Calu3 (cell line): Measurements from ENCODE around the gene NEURL1. TPM values are rescaled to one million over a fixed set of nuclear protein-coding genes. Genes with fewer than 3 reads are reported as not detected.

Experiments
- BruUV-seq: library from RNA; stranded (reverse); fragments of 400-500 nt; replicated peaks from 2 replicates; lab custom pipeline; 2021; lab: Mats Ljungman, UMichigan
- CTCF ChIA-PET: fragments of 300-600 bp; sonication (Branson Sonifier 250); formaldehyde crosslinking; loops from one replicate; lab custom pipeline; 2022; ENCODE audit warnings: antibody characterized with exemption; lab: Charles Lee
- DNase-seq: peaks from one replicate; pipeline ENCODE4 v3.0.0; 2022
- H3K27ac Mint-ChIP-seq: one replicate; pipeline ENCODE4 v1.8.0; 2022; ENCODE audit warnings: mixed read lengths; ENCODE audit not compliant: unreplicated experiment
- H3K27me3 Mint-ChIP-seq: one replicate; pipeline ENCODE4 v1.8.0; 2022; ENCODE audit warnings: mixed read lengths; ENCODE audit not compliant: unreplicated experiment
- H3K36me3 Mint-ChIP-seq: one replicate; pipeline ENCODE4 v1.8.0; 2022; ENCODE audit warnings: mild to moderate bottlenecking, moderate library complexity, mixed read lengths; ENCODE audit not compliant: insufficient read depth, unreplicated experiment
- H3K4me1 Mint-ChIP-seq: one replicate; pipeline ENCODE4 v1.8.0; 2022; ENCODE audit warnings: mild to moderate bottlenecking, low read depth, mixed read lengths; ENCODE audit not compliant: unreplicated experiment
- H3K4me3 Mint-ChIP-seq: one replicate; pipeline ENCODE4 v1.8.0; 2022; ENCODE audit warnings: mild to moderate bottlenecking, low read depth, moderate library complexity, mixed read lengths; ENCODE audit not compliant: unreplicated experiment
- H3K9me3 Mint-ChIP-seq: one replicate; pipeline ENCODE4 v1.8.0; 2022; ENCODE audit warnings: low read depth, mixed read lengths; ENCODE audit not compliant: unreplicated experiment
- intact Hi-C: fragments of 100-400 bp; cut with micrococcal nuclease; formaldehyde crosslinking; loops from one replicate; pipeline ENCODE4 v1.10.0; 2022; ENCODE audit not compliant: unreplicated experiment
- total RNA-seq: library from RNA; stranded (reverse); gene quantifications from 2 replicates; pipeline ENCODE4 v1.2.3, GENCODE V29; 2022
- TF ChIP-seq, protein P1 (sequence below): fragments of 200-600 bp; IDR thresholded peaks from one replicate; pipeline ENCODE4 v1.8.0; 2022; ENCODE audit warnings: antibody characterized with exemption; ENCODE audit not compliant: unreplicated experiment

NEURL1 gene
- total RNA-seq, 1 experiment from 2014 or later, result not detected

- no peak for DNase-seq
- H3K9me3 Mint-ChIP-seq, result no peaks in the 10 kb centered on the region
- TF ChIP-seq, protein P1, sequence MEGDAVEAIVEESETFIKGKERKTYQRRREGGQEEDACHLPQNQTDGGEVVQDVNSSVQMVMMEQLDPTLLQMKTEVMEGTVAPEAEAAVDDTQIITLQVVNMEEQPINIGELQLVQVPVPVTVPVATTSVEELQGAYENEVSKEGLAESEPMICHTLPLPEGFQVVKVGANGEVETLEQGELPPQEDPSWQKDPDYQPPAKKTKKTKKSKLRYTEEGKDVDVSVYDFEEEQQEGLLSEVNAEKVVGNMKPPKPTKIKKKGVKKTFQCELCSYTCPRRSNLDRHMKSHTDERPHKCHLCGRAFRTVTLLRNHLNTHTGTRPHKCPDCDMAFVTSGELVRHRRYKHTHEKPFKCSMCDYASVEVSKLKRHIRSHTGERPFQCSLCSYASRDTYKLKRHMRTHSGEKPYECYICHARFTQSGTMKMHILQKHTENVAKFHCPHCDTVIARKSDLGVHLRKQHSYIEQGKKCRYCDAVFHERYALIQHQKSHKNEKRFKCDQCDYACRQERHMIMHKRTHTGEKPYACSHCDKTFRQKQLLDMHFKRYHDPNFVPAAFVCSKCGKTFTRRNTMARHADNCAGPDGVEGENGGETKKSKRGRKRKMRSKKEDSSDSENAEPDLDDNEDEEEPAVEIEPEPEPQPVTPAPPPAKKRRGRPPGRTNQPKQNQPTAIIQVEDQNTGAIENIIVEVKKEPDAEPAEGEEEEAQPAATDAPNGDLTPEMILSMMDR, result no peak
- CTCF ChIA-PET, result interaction anchor here (0.5 to 1.1 kb wide), 3 partner anchors 9 to 30 kb away, joined by 3 to 4 read pairs (median 3); no protein-coding TSS in a partner anchor
- intact Hi-C loops, result no loop called here
- no peaks in the 10 kb centered on the region for H3K36me3 Mint-ChIP-seq
- H3K4me3 Mint-ChIP-seq, result no peak overlapping the region
- peaks cover 12% of the 10 kb centered on the region for H3K27me3 Mint-ChIP-seq
- peaks cover 39% of the 10 kb centered on the region for H3K4me1 Mint-ChIP-seq
- BruUV-seq, result no TSS peak
- no peak overlapping the region for H3K27ac Mint-ChIP-seq
These were observed 18.7 kb downstream of the NEURL1 start for GRCh38 chr10:103512166-103512565.

DNA sequence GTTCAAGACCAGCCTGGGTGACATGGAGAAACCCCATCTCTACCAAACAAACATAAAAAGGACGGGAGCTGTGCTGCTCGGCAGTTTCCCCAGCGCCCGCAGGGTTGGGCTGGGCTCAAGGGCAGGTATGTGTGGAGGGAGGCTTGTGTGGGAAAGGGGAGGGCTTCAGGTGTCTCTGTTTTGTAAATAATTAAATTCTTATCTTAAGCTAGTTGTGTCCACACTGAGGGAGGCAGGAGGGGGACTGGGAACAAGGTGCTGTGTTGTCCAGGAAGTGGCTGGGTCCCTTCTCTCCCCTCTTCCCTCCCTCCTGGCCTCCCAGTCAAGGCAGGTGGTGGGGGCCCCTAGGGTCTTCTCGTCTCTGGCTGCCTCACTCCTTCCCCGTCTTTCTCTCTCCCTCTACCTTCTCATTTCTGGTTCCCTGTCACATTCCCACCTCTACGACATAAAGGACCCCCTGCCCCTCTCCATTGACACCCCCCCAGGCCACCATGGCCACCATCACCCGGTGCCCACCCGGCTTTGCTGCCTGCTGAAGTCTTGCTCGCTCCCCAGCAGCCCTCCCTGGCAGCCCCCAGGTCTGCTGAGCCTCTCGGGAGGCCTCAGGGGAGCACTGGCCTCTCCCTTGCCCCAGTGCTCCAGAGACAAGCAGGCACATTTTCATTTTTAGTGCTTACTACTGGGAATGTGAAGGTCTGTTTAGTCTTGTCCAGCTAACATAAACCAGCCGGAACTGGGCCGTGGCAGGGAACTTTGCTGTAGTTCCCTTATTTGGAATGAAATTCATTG, 19.3 kb downstream of the NEURL1 start:
- Mint-ChIP-seq H3K9me3 (no peaks in the 10 kb centered on the region), H3K4me3 (no peak overlapping the region), H3K27ac (no peak overlapping the region), H3K4me1 (peaks cover 45% of the 10 kb centered on the region), H3K27me3 (peaks cover 6% of the 10 kb centered on the region), H3K36me3 (no peaks in the 10 kb centered on the region)
- TF ChIP-seq, protein P1, result no peak
- CTCF ChIA-PET, result interaction anchor here (0.5 to 1.1 kb wide), 3 partner anchors 10 to 30 kb away, joined by 3 to 4 read pairs (median 3); no protein-coding TSS in a partner anchor
- BruUV-seq, result no TSS peak
- intact Hi-C loops, result no loop called here
- peak; percentile 47 for DNase-seq

DNA sequence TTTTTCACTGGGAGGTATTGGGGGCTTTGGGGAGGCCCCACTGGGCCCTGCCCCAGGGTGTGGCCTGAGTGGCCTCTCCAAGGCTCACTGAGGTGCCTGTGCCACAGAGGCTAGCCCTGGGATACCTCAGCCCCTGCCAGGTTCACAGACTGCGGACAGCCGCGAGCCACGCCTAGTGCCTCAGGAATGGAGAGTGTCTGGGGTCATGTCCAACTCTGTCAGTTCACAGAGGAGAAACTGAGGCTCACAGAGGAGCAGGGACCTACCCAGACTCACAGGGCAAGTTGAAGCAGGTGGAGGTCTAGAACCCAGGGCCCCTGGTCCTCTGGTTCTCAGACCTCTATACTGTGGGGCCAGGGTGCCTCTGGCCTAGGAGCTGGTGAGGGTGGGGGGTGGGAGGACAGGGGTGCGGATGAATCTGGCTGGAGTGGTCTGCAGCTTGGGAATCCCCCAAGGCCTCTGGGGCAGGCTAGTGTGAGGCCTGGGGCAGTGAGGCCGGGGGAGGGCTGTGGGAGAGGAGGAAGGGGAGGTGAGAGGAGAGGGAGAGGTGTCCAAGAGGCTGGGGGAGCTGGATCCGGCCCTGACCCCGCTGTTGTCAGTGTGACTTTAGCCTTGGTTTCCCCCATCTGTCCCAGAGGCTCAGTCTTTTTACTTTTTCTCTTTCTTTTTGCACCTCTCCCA, 20.0 kb downstream of the NEURL1 start:
- H3K4me3 Mint-ChIP-seq, result no peak overlapping the region
- H3K4me1 Mint-ChIP-seq, result peaks cover 49% of the 10 kb centered on the region
- intact Hi-C loops, result no loop called here
- no TSS peak for BruUV-seq
- DNase-seq, result no peak
- no peaks in the 10 kb centered on the region for H3K9me3 Mint-ChIP-seq
- CTCF ChIA-PET, result no interaction called here
- no peak overlapping the region for H3K27ac Mint-ChIP-seq
- H3K36me3 Mint-ChIP-seq, result no peaks in the 10 kb centered on the region
- TF ChIP-seq, protein P1, result no peak
- no peaks in the 10 kb centered on the region for H3K27me3 Mint-ChIP-seq

- intact Hi-C loops, result no loop called here
- TF ChIP-seq, protein P1, result no peak
- Mint-ChIP-seq H3K27me3 (no peaks in the 10 kb centered on the region), H3K4me1 (peaks cover 49% of the 10 kb centered on the region), H3K4me3 (no peak overlapping the region), H3K36me3 (no peaks in the 10 kb centered on the region), H3K9me3 (no peaks in the 10 kb centered on the region), H3K27ac (no peak overlapping the region)
- CTCF ChIA-PET, result no interaction called here
- no TSS peak for BruUV-seq
- no peak for DNase-seq
These were observed 20.7 kb downstream of the NEURL1 start for GRCh38 chr10:103514244-103514643.
